ENCODE measurements around the gene PLEKHH2. TPM values are rescaled to one million over a fixed set of nuclear protein-coding genes. Genes with fewer than 3 reads are reported as not detected.

PLEKHH2 gene
- total and polyA plus RNA-seq, 2 of the 13 experiments (the other 11 are each of a cell fraction or from before 2014, with no cell fraction given), result 1.1 to 3.0 TPM

- TF ChIP-seq ZNF281 (CRISPR knock-in tag; IDR thresholded peaks at IDR 0.05; ENCODE audit: borderline replicate concordance) (peak; percentile 49; the same call in 1 of the 2 replicates), MED13 (CRISPR knock-in tag; IDR thresholded peaks at IDR 0.05) (no peak; the same call in 1 of the 2 replicates), HMG20A (CRISPR knock-in tag; IDR thresholded peaks at IDR 0.05; ENCODE audit: borderline replicate concordance) (no peak; the same call in 1 of the 2 replicates), ELF1 (CRISPR knock-in tag; IDR thresholded peaks at IDR 0.05) (peak; percentile 99), MAX (IDR thresholded peaks at IDR 0.05) (peak; percentile 97), TGIF2 (CRISPR knock-in tag; IDR thresholded peaks at IDR 0.05) (peak; percentile 99), ZNF382 (CRISPR knock-in tag; IDR thresholded peaks at IDR 0.05; ENCODE audit: borderline replicate concordance) (no peak), ZNF607 (CRISPR knock-in tag; IDR thresholded peaks at IDR 0.05; ENCODE audit: borderline replicate concordance) (peak; percentile 95), ZBTB1 (CRISPR knock-in tag; IDR thresholded peaks at IDR 0.05; ENCODE audit: borderline replicate concordance) (no peak), RFX1 (IDR thresholded peaks at IDR 0.05) (peak; percentile 85), RAD21 (CRISPR knock-in tag; IDR thresholded peaks at IDR 0.05) (0 out of 2 replicates have a peak, but pooled peaks have one; percentile 36), ZNF296 (CRISPR knock-in tag; conservative IDR thresholded peaks at IDR 0.05) (no peak), ZBTB2 (CRISPR knock-in tag; IDR thresholded peaks at IDR 0.05; ENCODE audit: low read depth) (peak; percentile 79), ZNF747 (CRISPR knock-in tag; IDR thresholded peaks at IDR 0.05; ENCODE audit: borderline replicate concordance) (peak; percentile 55; the same call in 1 of the 2 replicates), ZKSCAN8 (CRISPR knock-in tag; IDR thresholded peaks at IDR 0.05; ENCODE audit: borderline replicate concordance) (peak; percentile 87), ZNF776 (CRISPR knock-in tag; IDR thresholded peaks at IDR 0.05) (peak; percentile 86; the same call in 1 of the 2 replicates), ZC3H13 (CRISPR knock-in tag; IDR thresholded peaks at IDR 0.05) (peak; percentile 74), CREB1 (IDR thresholded peaks at IDR 0.05) (peak; percentile 100), CREB1 (CRISPR knock-in tag; IDR thresholded peaks at IDR 0.05) (peak; percentile 99), CHCHD3 (CRISPR knock-in tag; IDR thresholded peaks at IDR 0.05) (0 out of 2 replicates have a peak, but pooled peaks have one; percentile 88), TIGD3 (CRISPR knock-in tag; IDR thresholded peaks at IDR 0.05; ENCODE audit: borderline replicate concordance) (0 out of 2 replicates have a peak, but pooled peaks have one; percentile 30), NCOA2 (CRISPR knock-in tag; IDR thresholded peaks at IDR 0.05) (peak; percentile 55), EED (CRISPR knock-in tag; IDR thresholded peaks at IDR 0.05) (no peak; the same call in 1 of the 2 replicates), MTF1 (CRISPR knock-in tag; IDR thresholded peaks at IDR 0.05) (no peak), ZNF317 (CRISPR knock-in tag; IDR thresholded peaks at IDR 0.05) (peak; percentile 85), ZNF558 (CRISPR knock-in tag; IDR thresholded peaks at IDR 0.05; ENCODE audit: borderline replicate concordance) (peak; percentile 77)
Measured at GRCh38 chr2:43595603-43596412, 41.3 kb upstream of the PLEKHH2 start, which contains the start of gene THADA (continued).
